ENCODE results near the gene RNF212. TPM values are rescaled to one million over a fixed set of nuclear protein-coding genes. Genes with fewer than 3 reads are reported as not detected.

The RNF212 gene
- total and polyA plus RNA-seq, 2 of the 13 experiments (the other 11 are each of a cell fraction or from before 2014, with no cell fraction given): not detected

GRCh38 chr4:1099684-1100335 is 13.6 kb downstream of the RNF212 start:
- TF ChIP-seq ATF7 (IDR thresholded peaks at IDR 0.05) (peak; percentile 21; the same call in 1 of the 2 replicates), ATF7 (CRISPR knock-in tag; IDR thresholded peaks at IDR 0.05) (no peak), BRCA1 (CRISPR knock-in tag; IDR thresholded peaks at IDR 0.05) (no peak), CREB1 (IDR thresholded peaks at IDR 0.05) (peak; percentile 62), CREB1 (CRISPR knock-in tag; IDR thresholded peaks at IDR 0.05) (no peak), HNRNPLL (IDR thresholded peaks at IDR 0.05; ENCODE audit: low read depth, low read length, poor library complexity, severe bottlenecking) (no peak), SOX6 (IDR thresholded peaks at IDR 0.05) (no peak), SOX6 (CRISPR knock-in tag; IDR thresholded peaks at IDR 0.05) (0 out of 2 replicates have a peak, but pooled peaks have one; percentile 10)
- Histone ChIP-seq H3K27me3 (ENCODE audit: control insufficient read depth in 1 of 2, insufficient read depth in 2 of 2, low read length in 2 of 2) (peaks cover 0 to 33% of the 10 kb centered on the region in 2 experiments; a peak in 4 of 5 replicates), H3K79me2 (ENCODE audit: insufficient read depth, low read length) (no peaks in the 10 kb centered on the region), H3K4me3 (replicated peaks in 1 of 3; ENCODE audit: insufficient read depth in 1 of 3, low read depth in 2 of 3, low read length in 3 of 3) (no peak overlapping the region), H3K4me1 (ENCODE audit: insufficient read depth, low read length) (0 out of 2 replicates have a peak, but pooled peaks cover 8% of the 10 kb centered on the region), H2AFZ (ENCODE audit: low read length) (no peak overlapping the region), H3K36me3 (replicated peaks in 1 of 2; ENCODE audit: control insufficient read depth in 1 of 2, insufficient read depth in 2 of 2, low read length in 2 of 2) (no peaks in the 10 kb centered on the region), H3K9ac (ENCODE audit: insufficient read depth, low read depth, low read length) (no peak overlapping the region), H3K9me3 (ENCODE audit: low read length) (no peaks in the 10 kb centered on the region), H4K20me1 (ENCODE audit: insufficient read depth, low read length) (no peaks in the 10 kb centered on the region), H3K27ac (ENCODE audit: extremely low read length, insufficient read depth, low read length) (no peak overlapping the region), H3K4me2 (ENCODE audit: low read depth, low read length) (0 out of 2 replicates have a peak overlapping the region, but pooled peaks have one; percentile 0)
- no peak for FAIRE-seq
- DNase-seq (ENCODE audit: low spot score): no peak
- intact Hi-C loops (cut with micrococcal nuclease; ENCODE audit: unreplicated experiment): no loop called here
- no TSS peak for BruUV-seq (replicated peaks)
- in situ Hi-C loops (cut with HindIII; ENCODE audit: extremely low pct_ligation_motif_present, low pct_unique_long_range_greater_than_20kb): no loop called here
- 29% methylated on average over 14 of the region's 27 CpGs for WGBS (ENCODE audit: low lambda C conversion rate)
- peak; percentile 38; the same call in 1 of the 3 replicates for ATAC-seq
- CTCF ChIA-PET (ENCODE audit: low intra/inter-chr PET ratio, low total read pairs): no interaction called here
- POLR2A ChIA-PET: no interaction called here

DNA sequence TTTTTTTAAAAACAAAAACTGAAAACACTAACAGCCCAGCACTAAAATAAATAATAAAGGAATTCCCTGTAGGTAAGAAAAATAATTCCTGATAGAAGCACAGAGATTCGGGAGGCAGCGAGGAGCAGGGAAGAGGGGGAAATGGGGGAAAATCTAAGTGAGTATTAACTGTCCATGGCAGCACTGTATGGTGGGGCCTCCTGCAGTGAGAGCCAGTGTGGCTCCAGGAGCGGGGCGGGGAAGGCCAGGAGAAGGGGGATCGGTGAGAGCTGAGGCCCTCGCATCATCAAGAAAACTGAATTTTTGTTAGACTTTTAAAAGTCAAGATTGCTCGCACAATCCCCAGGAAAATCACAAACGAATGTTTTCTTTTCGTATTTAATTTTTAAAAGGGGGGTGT is 14.1 kb downstream of the RNF212 start:
- DNase-seq (ENCODE audit: low spot score) (no peak), ATAC-seq (no peak), FAIRE-seq (no peak)
- no peaks in the 10 kb centered on the region for H3K9me3 ChIP-seq (ENCODE audit: low read length)
- whole genome bisulfite sequencing (ENCODE audit: low lambda C conversion rate): 73% methylated on average over 9 of the region's 9 CpGs
- no peak overlapping the region for H3K27ac ChIP-seq (ENCODE audit: extremely low read length, insufficient read depth, low read length)
- H3K36me3 ChIP-seq (replicated peaks in 1 of 2; ENCODE audit: control insufficient read depth in 1 of 2, insufficient read depth in 2 of 2, low read length in 2 of 2): no peaks in the 10 kb centered on the region
- no peaks in the 10 kb centered on the region for H4K20me1 ChIP-seq (ENCODE audit: insufficient read depth, low read length)
- peaks cover 2 to 30% of the 10 kb centered on the region in 2 experiments; a peak in 4 of 5 replicates for H3K27me3 ChIP-seq (ENCODE audit: control insufficient read depth in 1 of 2, insufficient read depth in 2 of 2, low read length in 2 of 2)
- no peak overlapping the region for H3K4me3 ChIP-seq (replicated peaks in 1 of 3; ENCODE audit: insufficient read depth in 1 of 3, low read depth in 2 of 3, low read length in 3 of 3)
- no TSS peak for BruUV-seq (replicated peaks)
- no peaks in the 10 kb centered on the region for H3K79me2 ChIP-seq (ENCODE audit: insufficient read depth, low read length)
- ChIA-PET POLR2A (no interaction called here), CTCF (ENCODE audit: low intra/inter-chr PET ratio, low total read pairs) (no interaction called here)
- no peak overlapping the region for H3K4me2 ChIP-seq (ENCODE audit: low read depth, low read length)
- H3K4me1 ChIP-seq (ENCODE audit: insufficient read depth, low read length): 0 out of 2 replicates have a peak, but pooled peaks cover 8% of the 10 kb centered on the region
- H3K9ac ChIP-seq (ENCODE audit: insufficient read depth, low read depth, low read length): no peak overlapping the region
- no peak overlapping the region for H2AFZ ChIP-seq (ENCODE audit: low read length)
- intact Hi-C loops (cut with micrococcal nuclease; ENCODE audit: unreplicated experiment) (no loop called here), in situ Hi-C loops (cut with HindIII; ENCODE audit: extremely low pct_ligation_motif_present, low pct_unique_long_range_greater_than_20kb) (no loop called here)
- TF ChIP-seq MEIS1 (CRISPR knock-in tag; IDR thresholded peaks at IDR 0.05; ENCODE audit: borderline replicate concordance) (no peak), SALL1 (CRISPR knock-in tag; IDR thresholded peaks at IDR 0.05) (no peak), RARA (CRISPR knock-in tag; IDR thresholded peaks at IDR 0.05) (no peak), DPF2 (CRISPR knock-in tag; IDR thresholded peaks at IDR 0.05; ENCODE audit: borderline replicate concordance, low read depth) (no peak), ZMYM3 (CRISPR knock-in tag; IDR thresholded peaks at IDR 0.05) (no peak), RBM22 (optimal IDR thresholded peaks at IDR 0.05; ENCODE audit: low read length) (no peak), ZFP36 (IDR thresholded peaks at IDR 0.05; ENCODE audit: borderline replicate concordance, low read depth, low read length, partially characterized antibody) (no peak), ZNF468 (CRISPR knock-in tag; IDR thresholded peaks at IDR 0.05) (no peak), ZNF747 (CRISPR knock-in tag; IDR thresholded peaks at IDR 0.05; ENCODE audit: borderline replicate concordance) (no peak), ZNF562 (CRISPR knock-in tag; IDR thresholded peaks at IDR 0.05; ENCODE audit: borderline replicate concordance) (no peak)

All from HepG2 (cell line).